Stimulated activated CD4-positive, alpha-beta T cell treated with anti-CD3 and anti-CD28 coated beads, Interleukin-12 subunit alpha, Interleukin-12 subunit beta, amount 100 ng/mL, for 4 hours (primary cell): ENCODE results near the gene ANTXR2.
"Not testable (repeated sequence)": the region's sequence is repeated elsewhere in the genome, so short reads cannot be mapped to it uniquely, and the experiment has no call there.

Source experiments
- DNase-seq: peaks from one replicate; pipeline ENCODE4 v3.0.0-alpha.2; 2020

ANTXR2 gene

GRCh38 chr4:80072744-80073472 is at the start of gene ANTXR2:
TSS of gene ANTXR2 (minus strand) at chr4:80073229. CDS start at chr4:80072560, 669 bp downstream.
- peak; percentile 56 for DNase-seq

DNA sequence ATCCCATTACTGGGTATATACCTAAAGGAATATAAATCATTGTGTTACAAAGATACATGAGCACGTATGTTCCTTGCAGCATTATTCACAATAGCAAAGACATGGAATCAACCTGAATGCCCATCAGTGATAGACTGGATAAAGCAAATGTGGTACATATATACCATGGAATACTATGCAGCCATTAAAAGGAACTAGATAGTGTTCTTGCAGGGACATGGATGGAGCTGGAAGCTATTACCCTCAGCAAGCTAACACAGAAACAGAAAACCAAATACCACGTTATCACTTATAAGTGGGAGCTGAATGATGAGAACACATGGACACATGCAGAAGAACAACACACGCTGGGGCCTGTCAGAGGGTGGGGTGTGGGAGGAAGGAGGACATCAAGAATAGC is 48.8 kb upstream of the ANTXR2 start:
- DNase-seq = not testable (repeated sequence)

- DNase-seq = not testable (repeated sequence)
Measured at GRCh38 chr4:80119620-80120019, 46.6 kb upstream of the ANTXR2 start.

DNA sequence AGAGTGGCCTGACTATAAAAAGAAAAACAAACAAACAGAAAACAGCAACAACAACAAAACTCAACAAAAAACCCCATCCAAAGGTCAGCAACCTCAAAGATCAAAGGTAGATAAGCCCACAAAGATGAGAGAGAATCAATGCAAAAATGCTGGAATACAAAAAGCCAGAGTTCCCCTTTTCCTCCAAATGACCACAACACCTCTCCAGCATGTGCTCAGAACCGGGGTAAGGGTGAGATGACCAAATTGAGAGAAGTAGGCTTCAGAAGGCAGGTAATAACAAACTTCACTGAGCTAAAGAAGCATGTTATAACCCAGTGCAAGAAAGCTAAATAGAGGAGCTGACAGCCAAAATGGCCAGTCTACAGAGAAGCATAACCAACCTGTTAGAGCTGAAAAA is 43.5 kb upstream of the ANTXR2 start:
- DNase-seq = no peak

GRCh38 chr4:80115368-80116181 is 42.5 kb upstream of the ANTXR2 start:
- no peak for DNase-seq

GRCh38 chr4:80114732-80115265 is 41.8 kb upstream of the ANTXR2 start:
- no peak for DNase-seq

- no peak for DNase-seq
Measured at GRCh38 chr4:80113615-80114014, 40.6 kb upstream of the ANTXR2 start.

- DNase-seq = no peak
Measured at GRCh38 chr4:80112236-80112635, 39.2 kb upstream of the ANTXR2 start.

GRCh38 chr4:80111276-80111675 is 38.2 kb upstream of the ANTXR2 start:
- no peak for DNase-seq

DNA sequence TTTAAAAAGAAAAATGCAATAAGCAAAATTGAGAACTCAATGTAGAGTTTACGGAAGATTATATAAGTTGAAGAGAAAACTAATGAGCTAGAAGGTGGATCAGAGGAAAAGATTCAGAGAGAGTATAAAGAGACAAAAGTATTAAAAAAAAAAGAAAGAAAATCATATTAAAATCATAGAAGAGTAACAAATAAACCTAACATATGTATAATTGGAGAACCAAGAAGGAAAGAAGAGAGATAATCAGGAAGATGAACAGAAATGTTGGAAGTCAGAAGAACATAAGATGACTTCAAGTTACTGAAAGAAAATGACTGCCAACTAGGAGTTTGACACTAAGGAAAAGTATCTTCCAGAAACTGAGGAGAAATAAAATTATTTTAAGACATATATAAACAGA is 34.3 kb upstream of the ANTXR2 start:
- no peak for DNase-seq

DNA sequence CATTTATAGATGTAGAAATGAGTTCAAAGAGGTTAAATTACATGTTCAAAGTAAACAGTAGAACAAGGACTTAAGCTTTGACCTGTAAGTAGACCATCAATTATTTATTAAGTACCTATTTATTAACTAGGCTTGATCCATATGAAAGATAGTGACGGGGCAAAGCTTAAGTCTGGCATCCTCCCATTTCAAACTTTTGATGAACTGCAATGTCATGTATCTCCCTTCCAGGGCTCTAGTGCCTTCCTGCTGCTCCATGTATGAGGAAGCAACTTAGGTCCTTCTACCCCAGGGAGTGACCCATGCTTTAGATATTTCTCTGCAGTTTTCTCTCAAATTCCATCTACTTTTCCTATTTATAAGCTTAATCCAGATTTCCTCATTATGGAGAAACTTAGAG is 31.9 kb upstream of the ANTXR2 start:
- DNase-seq = no peak

- DNase-seq = no peak
Measured at GRCh38 chr4:80103629-80104028, 30.6 kb upstream of the ANTXR2 start.

GRCh38 chr4:80101792-80102116 is 28.7 kb upstream of the ANTXR2 start:
- no peak for DNase-seq

DNA sequence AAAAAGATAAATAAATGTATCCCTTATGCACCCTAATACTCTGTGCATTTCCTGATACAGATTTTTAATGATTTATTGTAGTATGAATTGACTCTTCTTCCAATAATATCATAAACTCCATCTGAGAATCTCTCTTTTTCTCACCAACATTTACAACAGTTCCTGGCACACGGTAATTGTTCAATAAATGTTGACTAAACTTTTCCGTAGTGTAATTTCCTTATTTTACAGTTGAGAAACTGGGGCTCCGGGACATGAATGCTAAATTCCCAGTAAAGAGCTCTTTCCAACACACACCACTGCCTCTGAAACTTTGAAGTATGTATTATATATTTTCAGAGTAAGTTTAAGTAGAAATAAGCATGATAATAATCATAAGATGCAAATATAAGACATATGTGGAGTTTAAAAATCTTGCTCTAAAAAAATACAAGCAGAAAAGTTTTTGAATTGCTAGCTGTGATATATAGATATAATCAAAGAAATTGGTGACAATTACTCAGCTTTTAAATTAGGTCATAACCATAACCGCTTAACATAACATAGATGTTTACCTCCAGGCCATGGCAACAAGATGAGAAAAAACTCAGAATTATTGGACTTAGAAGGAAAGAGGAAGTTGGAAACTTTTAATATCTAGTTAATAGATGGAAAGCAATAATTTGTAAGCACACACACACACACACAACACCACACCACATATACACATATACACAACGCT is 28.2 kb upstream of the ANTXR2 start:
- no peak for DNase-seq

DNA sequence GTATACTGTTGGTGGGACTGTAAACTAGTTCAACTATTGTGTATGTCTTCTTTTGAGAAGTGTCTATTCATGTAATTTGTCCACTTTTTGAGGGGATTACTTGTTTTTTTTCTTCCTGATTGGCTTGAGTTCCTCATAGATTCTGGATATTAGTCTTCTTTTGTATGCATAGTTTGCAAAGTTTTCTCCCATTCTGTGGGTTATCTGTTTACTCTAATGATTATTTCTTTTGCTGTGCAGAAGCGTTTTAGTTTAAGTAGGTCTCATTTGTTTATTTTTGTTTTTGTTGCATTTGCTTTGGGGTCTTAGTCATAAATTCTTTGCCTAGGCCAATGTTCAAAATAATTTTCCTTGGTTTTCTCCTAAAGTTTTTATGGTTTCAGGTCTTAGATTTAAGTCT is 26.6 kb upstream of the ANTXR2 start:
- DNase-seq = no peak

GRCh38 chr4:80098635-80099034 is 25.6 kb upstream of the ANTXR2 start:
- DNase-seq = no peak

- DNase-seq = no peak
Measured at GRCh38 chr4:80097400-80098177, 24.6 kb upstream of the ANTXR2 start.

DNA sequence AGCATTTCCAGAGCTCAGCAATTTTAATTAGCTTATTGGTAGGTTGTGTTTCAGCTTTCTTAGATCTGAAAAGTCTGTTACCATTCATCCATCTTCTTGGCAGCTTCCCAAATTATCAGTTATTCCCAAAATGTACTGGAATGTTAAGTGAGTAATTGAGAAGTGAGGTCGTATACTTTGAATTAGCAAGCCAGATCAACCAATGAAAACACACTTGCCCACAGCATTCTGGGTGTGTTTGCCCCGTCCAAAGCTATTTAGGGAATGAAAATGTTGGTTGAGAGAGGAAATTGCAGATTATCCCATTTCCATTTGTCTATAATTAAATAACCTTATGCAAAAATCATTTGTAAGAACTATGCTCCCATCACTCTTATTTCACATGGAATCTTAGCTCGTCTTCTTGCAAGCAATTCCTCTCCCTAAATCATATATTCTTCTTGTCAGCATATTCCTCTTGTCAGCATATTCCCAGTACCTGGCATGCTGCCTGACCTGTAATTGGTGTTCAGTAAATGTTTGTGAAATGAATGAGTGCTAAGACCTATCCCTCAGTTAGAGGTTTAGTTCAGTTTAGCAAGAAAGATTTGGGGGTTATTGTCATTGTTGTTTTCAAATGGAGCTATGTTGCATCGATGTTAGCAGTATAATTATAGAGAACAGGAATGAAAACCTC is 23.3 kb upstream of the ANTXR2 start:
- DNase-seq = no peak

GRCh38 chr4:80094191-80094590 is 21.2 kb upstream of the ANTXR2 start:
- DNase-seq = no peak

DNA sequence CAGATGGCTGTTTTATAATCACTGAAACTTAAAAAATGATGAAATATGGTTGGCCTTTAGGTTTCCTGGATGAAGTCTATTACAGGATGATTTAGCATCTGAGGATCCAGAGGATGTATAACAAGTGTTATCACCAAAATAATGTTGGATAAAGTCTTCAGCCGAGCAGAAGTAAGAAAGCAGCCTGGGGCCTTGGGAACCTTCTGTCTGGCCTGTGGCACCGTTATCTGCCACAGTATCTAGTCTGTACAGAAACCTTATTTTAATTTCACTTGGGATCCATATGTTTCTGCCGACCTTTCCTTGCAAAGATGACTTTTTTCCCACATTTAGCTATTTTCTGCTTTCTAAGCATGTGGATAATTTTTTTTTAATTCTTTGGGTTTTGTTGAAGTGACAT is 20.5 kb upstream of the ANTXR2 start:
- DNase-seq = no peak

DNA sequence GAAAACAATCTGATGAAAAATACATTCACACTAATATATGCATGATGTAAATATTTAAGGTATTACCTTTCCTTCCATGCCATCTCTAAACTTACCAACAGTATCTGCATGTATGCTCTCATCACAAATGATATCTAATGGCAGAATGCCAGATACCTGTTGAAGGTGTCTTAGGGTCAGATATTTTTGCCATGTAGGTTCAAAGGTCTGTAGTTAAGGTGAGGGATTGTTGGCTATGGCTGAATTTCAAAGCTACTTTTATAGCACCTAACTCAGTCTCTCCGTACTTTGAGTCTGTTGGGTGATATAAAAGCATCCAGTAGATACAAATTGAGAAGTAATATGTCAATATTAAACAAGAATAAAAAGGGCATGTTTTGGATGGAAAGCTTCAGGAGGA is 19.8 kb upstream of the ANTXR2 start:
- DNase-seq = no peak

GRCh38 chr4:80092088-80092487 is 19.1 kb upstream of the ANTXR2 start:
- DNase-seq = no peak
